NCI-H748 (cell line): Measurements from ENCODE around the gene SRRM1.
"Not testable (repeated sequence)": the region's sequence is repeated elsewhere in the genome, so short reads cannot be mapped to it uniquely, and the experiment has no call there.

ENCODE experiments used
- DNase-seq: peaks from one replicate; lab custom pipeline; 2025; ENCODE audit not compliant: unreplicated experiment; lab: John Stamatoyannopoulos, UW

The SRRM1 gene

GRCh38 chr1:24713736-24714135, 70.6 kb downstream of the SRRM1 start:
- no peak for DNase-seq

GRCh38 chr1:24714859-24715520, 71.9 kb downstream of the SRRM1 start:
- DNase-seq: no peak

DNA sequence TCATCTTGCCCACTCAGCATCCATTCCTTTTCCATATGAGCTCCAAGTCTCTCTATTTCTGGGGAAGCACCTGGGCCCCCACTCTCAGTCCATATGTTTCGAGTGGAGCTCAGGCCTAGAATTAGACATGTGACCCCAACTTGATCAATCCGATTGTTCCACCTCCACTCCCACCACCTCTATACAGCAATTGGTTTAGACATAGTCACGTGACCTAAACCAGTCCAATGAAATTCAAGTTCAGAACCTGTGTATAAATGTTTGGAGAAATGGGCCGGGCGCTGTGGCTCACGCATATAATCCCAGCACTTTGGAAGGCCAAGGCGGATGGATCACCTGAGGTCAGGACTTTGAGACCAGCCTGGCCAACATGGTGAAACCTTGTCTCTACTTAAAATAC, 72.6 kb downstream of the SRRM1 start:
- no peak for DNase-seq

GRCh38 chr1:24717887-24718650, 75.0 kb downstream of the SRRM1 start:
- no peak for DNase-seq

- DNase-seq: no peak
Observed at GRCh38 chr1:24720152-24720551, 77.0 kb downstream of the SRRM1 start.

GRCh38 chr1:24721533-24721932, 78.4 kb downstream of the SRRM1 start:
- DNase-seq: no peak

GRCh38 chr1:24722073-24723035, 79.3 kb downstream of the SRRM1 start:
- DNase-seq: not testable (repeated sequence)
